ENCODE results near the gene APOC4.

- TF ChIP-seq EZH2 (IDR thresholded peaks at IDR 0.05; ENCODE audit: borderline replicate concordance, insufficient read depth, low read depth, low read length, poor library complexity, severe bottlenecking) = no peak
- TF ChIP-seq, protein P1, sequence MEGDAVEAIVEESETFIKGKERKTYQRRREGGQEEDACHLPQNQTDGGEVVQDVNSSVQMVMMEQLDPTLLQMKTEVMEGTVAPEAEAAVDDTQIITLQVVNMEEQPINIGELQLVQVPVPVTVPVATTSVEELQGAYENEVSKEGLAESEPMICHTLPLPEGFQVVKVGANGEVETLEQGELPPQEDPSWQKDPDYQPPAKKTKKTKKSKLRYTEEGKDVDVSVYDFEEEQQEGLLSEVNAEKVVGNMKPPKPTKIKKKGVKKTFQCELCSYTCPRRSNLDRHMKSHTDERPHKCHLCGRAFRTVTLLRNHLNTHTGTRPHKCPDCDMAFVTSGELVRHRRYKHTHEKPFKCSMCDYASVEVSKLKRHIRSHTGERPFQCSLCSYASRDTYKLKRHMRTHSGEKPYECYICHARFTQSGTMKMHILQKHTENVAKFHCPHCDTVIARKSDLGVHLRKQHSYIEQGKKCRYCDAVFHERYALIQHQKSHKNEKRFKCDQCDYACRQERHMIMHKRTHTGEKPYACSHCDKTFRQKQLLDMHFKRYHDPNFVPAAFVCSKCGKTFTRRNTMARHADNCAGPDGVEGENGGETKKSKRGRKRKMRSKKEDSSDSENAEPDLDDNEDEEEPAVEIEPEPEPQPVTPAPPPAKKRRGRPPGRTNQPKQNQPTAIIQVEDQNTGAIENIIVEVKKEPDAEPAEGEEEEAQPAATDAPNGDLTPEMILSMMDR (IDR thresholded peaks at IDR 0.05) = no peak
Observed at GRCh38 chr19:44949550-44949949, 7.5 kb downstream of the APOC4 start.

All from B cell (primary cell).